Measurements from ENCODE around the gene NINL.

Gene NINL

GRCh38 chr20:25537890-25538289 lies 47.4 kb downstream of the NINL start:
- no peak overlapping the region for H3K4me3 ChIP-seq
- H3K27ac ChIP-seq: no peak overlapping the region
- no peak for DNase-seq (ENCODE audit: low spot score)
- no peak for TF ChIP-seq CTCF (IDR thresholded peaks at IDR 0.05)

GRCh38 chr20:25535762-25536161 lies 49.6 kb downstream of the NINL start:
- H3K27ac ChIP-seq: no peak overlapping the region
- H3K4me3 ChIP-seq: no peak overlapping the region
- no peak for DNase-seq (ENCODE audit: low spot score)
- TF ChIP-seq CTCF (IDR thresholded peaks at IDR 0.05): no peak

- Histone ChIP-seq H3K4me3 (no peak overlapping the region), H3K27ac (no peak overlapping the region)
- no peak for TF ChIP-seq CTCF (IDR thresholded peaks at IDR 0.05)
- DNase-seq (ENCODE audit: low spot score): no peak
Measured at GRCh38 chr20:25534845-25535244, 50.5 kb downstream of the NINL start.

GRCh38 chr20:25533920-25534700 lies 51.2 kb downstream of the NINL start:
- no peak overlapping the region for H3K4me3 ChIP-seq
- DNase-seq (ENCODE audit: low spot score): no peak
- no peak for TF ChIP-seq CTCF (IDR thresholded peaks at IDR 0.05)
- no peak overlapping the region for H3K27ac ChIP-seq

GRCh38 chr20:25532971-25533391 lies 52.4 kb downstream of the NINL start:
- Histone ChIP-seq H3K27ac (no peak overlapping the region), H3K4me3 (no peak overlapping the region)
- no peak for DNase-seq (ENCODE audit: low spot score)
- TF ChIP-seq CTCF (IDR thresholded peaks at IDR 0.05): no peak

GRCh38 chr20:25532015-25532751 lies 53.1 kb downstream of the NINL start:
- Histone ChIP-seq H3K4me3 (no peak overlapping the region), H3K27ac (no peak overlapping the region)
- DNase-seq (ENCODE audit: low spot score): no peak
- no peak for TF ChIP-seq CTCF (IDR thresholded peaks at IDR 0.05)

All from coronary artery (tissue), 2 donors.